Astrocyte (in vitro differentiated cells and primary cell): ENCODE data around the gene UGCG. TPM values are rescaled to one million over a fixed set of nuclear protein-coding genes. Genes with fewer than 3 reads are reported as not detected.

Experiments used
- DNase-seq: peaks from one replicate; pipeline ENCODE4 v3.0.0-alpha.2; 2010; ENCODE audit warnings: low read depth
- FAIRE-seq: peaks from 2 replicates; lab custom pipeline; 2011; peaks lifted over from hg19 to GRCh38; lab: Jason Lieb, UNC
- H2AFZ ChIP-seq: 2 replicates; pipeline ENCODE4 v1.6.0; 2012; ENCODE audit warnings: low read depth, low read length, inconsistent platforms
- H3K27ac ChIP-seq: 2 replicates; pipeline ENCODE4 v1.5.1; 2011; ENCODE audit warnings: low read depth, low read length, inconsistent platforms
- H3K27me3 ChIP-seq: 2 replicates; pipeline ENCODE4 v1.6.0; 2011; ENCODE audit warnings: low read length, inconsistent platforms; ENCODE audit not compliant: insufficient read depth
- H3K36me3 ChIP-seq: 2 replicates; pipeline ENCODE4 v1.5.1; 2011; ENCODE audit warnings: low read length, inconsistent platforms; ENCODE audit not compliant: insufficient read depth
- H3K4me1 ChIP-seq: 2 replicates; pipeline ENCODE4 v1.5.1; 2011; ENCODE audit warnings: low read length, inconsistent platforms; ENCODE audit not compliant: insufficient read depth
- H3K4me2 ChIP-seq: 2 replicates; pipeline ENCODE4 v1.6.0; 2012; ENCODE audit warnings: low read length, inconsistent platforms
- H3K4me3 ChIP-seq: 2 replicates; pipeline ENCODE4 v1.5.1; 2011; ENCODE audit warnings: low read depth, mild to moderate bottlenecking, low read length, inconsistent platforms; ENCODE audit not compliant: insufficient read depth
- H3K79me2 ChIP-seq: 2 replicates; pipeline ENCODE4 v1.6.0; 2012; ENCODE audit warnings: mild to moderate bottlenecking, low read length, inconsistent platforms; ENCODE audit not compliant: insufficient read depth
- H3K9ac ChIP-seq: 2 replicates; pipeline ENCODE4 v1.6.0; 2012; ENCODE audit warnings: mild to moderate bottlenecking, low read length, inconsistent platforms
- H3K9me3 ChIP-seq: 2 replicates; pipeline ENCODE4 v1.5.1; 2012; ENCODE audit warnings: low read depth, mild to moderate bottlenecking, low read length, inconsistent platforms; ENCODE audit not compliant: insufficient read depth
- H4K20me1 ChIP-seq: 2 replicates; pipeline ENCODE4 v1.6.0; 2012; ENCODE audit warnings: low read length, inconsistent platforms; ENCODE audit not compliant: insufficient read depth
- H3K27ac Mint-ChIP-seq: one replicate; pipeline ENCODE4 v1.8.0; 2021; ENCODE audit warnings: mild to moderate bottlenecking, mixed read lengths; ENCODE audit not compliant: unreplicated experiment
- H3K27me3 Mint-ChIP-seq: one replicate; pipeline ENCODE4 v1.8.0; 2021; ENCODE audit warnings: low read depth, mixed read lengths; ENCODE audit not compliant: unreplicated experiment
- H3K36me3 Mint-ChIP-seq: one replicate; pipeline ENCODE4 v1.8.0; 2021; ENCODE audit warnings: low read depth, mixed read lengths; ENCODE audit not compliant: unreplicated experiment
- H3K4me1 Mint-ChIP-seq: one replicate; pipeline ENCODE4 v1.8.0; 2021; ENCODE audit warnings: low read depth, mixed read lengths; ENCODE audit not compliant: unreplicated experiment
- H3K4me3 Mint-ChIP-seq: one replicate; pipeline ENCODE4 v1.8.0; 2021; ENCODE audit warnings: mild to moderate bottlenecking, moderate library complexity, mixed read lengths; ENCODE audit not compliant: unreplicated experiment
- H3K9me3 Mint-ChIP-seq: one replicate; pipeline ENCODE4 v1.8.0; 2021; ENCODE audit warnings: mild to moderate bottlenecking, mixed read lengths; ENCODE audit not compliant: unreplicated experiment
- EZH2 ChIP-seq: IDR thresholded peaks from 2 replicates; pipeline ENCODE4 v1.6.1; 2012; ENCODE audit warnings: mild to moderate bottlenecking, low read length, inconsistent platforms; ENCODE audit not compliant: insufficient read depth
- total RNA-seq: library from RNA; stranded (reverse); gene quantifications from 2 replicates; pipeline ENCODE4 v1.2.1, GENCODE V29; 2021
- TF ChIP-seq, protein P1 (sequence below): IDR thresholded peaks from 2 replicates; pipeline ENCODE4 v1.5.1; 2011; ENCODE audit warnings: low read depth, mild to moderate bottlenecking, inconsistent platforms, low read length, moderate library complexity; ENCODE audit not compliant: insufficient read depth

Gene UGCG
- total RNA-seq, 1 donor from 2014 or later: 166 TPM

DNA sequence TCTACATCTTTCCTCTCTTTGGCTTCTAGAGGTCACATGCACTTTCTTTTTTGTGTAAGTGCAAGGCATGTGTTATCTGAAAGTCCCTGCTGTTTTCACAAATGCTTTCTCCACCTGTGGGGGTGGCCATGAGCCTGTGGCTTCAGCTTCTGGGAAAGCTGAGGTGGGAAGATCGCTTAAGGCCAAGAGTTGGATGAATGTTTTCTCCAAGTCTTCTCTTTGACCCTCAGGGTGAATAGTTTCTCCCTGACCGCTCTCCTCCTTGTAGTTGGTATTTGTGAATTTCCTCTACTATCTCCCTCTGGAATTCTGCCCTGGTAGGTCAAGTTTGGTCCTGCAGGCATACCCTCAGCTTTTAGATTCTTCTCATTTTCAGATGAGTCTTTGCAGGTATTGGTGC is 74.2 kb downstream of the UGCG start:
- FAIRE-seq: no peak
- H3K27me3 Mint-ChIP-seq: peaks cover 2% of the 10 kb centered on the region
- peaks cover 3% of the 10 kb centered on the region for H3K9me3 Mint-ChIP-seq
- H3K36me3 Mint-ChIP-seq: no peaks in the 10 kb centered on the region
- no peaks in the 10 kb centered on the region for H3K36me3 ChIP-seq
- H3K4me1 ChIP-seq: no peaks in the 10 kb centered on the region
- no peaks in the 10 kb centered on the region for H3K79me2 ChIP-seq
- no peak for DNase-seq
- no peaks in the 10 kb centered on the region for H3K9me3 ChIP-seq
- no peak overlapping the region for H3K27ac ChIP-seq
- TF ChIP-seq, protein P1, sequence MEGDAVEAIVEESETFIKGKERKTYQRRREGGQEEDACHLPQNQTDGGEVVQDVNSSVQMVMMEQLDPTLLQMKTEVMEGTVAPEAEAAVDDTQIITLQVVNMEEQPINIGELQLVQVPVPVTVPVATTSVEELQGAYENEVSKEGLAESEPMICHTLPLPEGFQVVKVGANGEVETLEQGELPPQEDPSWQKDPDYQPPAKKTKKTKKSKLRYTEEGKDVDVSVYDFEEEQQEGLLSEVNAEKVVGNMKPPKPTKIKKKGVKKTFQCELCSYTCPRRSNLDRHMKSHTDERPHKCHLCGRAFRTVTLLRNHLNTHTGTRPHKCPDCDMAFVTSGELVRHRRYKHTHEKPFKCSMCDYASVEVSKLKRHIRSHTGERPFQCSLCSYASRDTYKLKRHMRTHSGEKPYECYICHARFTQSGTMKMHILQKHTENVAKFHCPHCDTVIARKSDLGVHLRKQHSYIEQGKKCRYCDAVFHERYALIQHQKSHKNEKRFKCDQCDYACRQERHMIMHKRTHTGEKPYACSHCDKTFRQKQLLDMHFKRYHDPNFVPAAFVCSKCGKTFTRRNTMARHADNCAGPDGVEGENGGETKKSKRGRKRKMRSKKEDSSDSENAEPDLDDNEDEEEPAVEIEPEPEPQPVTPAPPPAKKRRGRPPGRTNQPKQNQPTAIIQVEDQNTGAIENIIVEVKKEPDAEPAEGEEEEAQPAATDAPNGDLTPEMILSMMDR: no peak
- no peak for TF ChIP-seq EZH2
- no peak overlapping the region for H3K4me3 Mint-ChIP-seq
- H3K27ac Mint-ChIP-seq: no peak overlapping the region
- H3K9ac ChIP-seq: no peak overlapping the region
- no peaks in the 10 kb centered on the region for H3K27me3 ChIP-seq
- H4K20me1 ChIP-seq: no peaks in the 10 kb centered on the region
- H3K4me3 ChIP-seq: no peak overlapping the region
- no peak overlapping the region for H3K4me2 ChIP-seq
- peaks cover 22% of the 10 kb centered on the region for H3K4me1 Mint-ChIP-seq
- no peak overlapping the region for H2AFZ ChIP-seq

DNA sequence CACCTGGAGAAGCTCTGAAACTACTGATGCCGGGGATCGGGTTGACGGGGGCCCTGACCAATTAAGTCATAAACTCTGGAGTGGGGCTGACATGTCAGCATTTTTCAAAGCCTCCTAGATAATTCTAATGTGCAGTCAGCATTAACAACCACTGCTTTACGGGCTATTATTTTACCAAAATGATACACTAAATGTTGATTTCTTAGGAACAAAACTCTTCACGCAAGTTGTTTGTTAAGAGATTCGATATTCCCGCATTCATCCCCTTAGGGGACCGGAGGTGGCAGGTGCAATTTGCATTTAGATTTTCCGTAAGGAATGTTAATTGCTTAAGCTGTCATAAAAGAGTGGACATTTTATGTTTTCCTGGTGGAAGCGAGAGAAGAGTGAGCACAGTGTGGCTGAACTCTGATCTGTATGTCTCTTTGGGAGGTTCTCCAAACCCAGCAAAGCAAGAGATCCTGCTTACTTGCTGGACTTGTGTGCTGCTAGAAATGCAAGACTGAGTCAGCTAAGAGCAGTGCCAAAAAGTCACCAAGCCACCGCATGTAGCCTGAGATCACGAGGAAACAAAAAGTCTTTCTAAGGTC is 77.6 kb downstream of the UGCG start:
- Histone ChIP-seq H3K9me3 (no peaks in the 10 kb centered on the region), H3K36me3 (no peaks in the 10 kb centered on the region), H2AFZ (peak overlapping the region; percentile 14), H3K79me2 (no peaks in the 10 kb centered on the region), H3K9ac (no peak overlapping the region), H3K4me2 (no peak overlapping the region), H3K27ac (no peak overlapping the region), H3K4me3 (no peak overlapping the region), H3K27me3 (peaks cover 2% of the 10 kb centered on the region), H3K4me1 (no peaks in the 10 kb centered on the region), H4K20me1 (no peaks in the 10 kb centered on the region)
- Mint-ChIP-seq H3K4me3 (no peak overlapping the region), H3K27me3 (peaks cover 2% of the 10 kb centered on the region), H3K9me3 (peaks cover 5% of the 10 kb centered on the region), H3K27ac (no peak overlapping the region), H3K36me3 (no peaks in the 10 kb centered on the region), H3K4me1 (peaks cover 27% of the 10 kb centered on the region)
- FAIRE-seq (peak; percentile 39), DNase-seq (peak; percentile 67)
- TF ChIP-seq EZH2: no peak
- TF ChIP-seq, protein P1: no peak

- Mint-ChIP-seq H3K9me3 (peaks cover 5% of the 10 kb centered on the region), H3K36me3 (no peaks in the 10 kb centered on the region), H3K4me3 (no peak overlapping the region), H3K27ac (no peak overlapping the region), H3K4me1 (peaks cover 28% of the 10 kb centered on the region), H3K27me3 (peaks cover 2% of the 10 kb centered on the region)
- Histone ChIP-seq H3K4me3 (no peak overlapping the region), H3K9me3 (no peaks in the 10 kb centered on the region), H3K79me2 (no peaks in the 10 kb centered on the region), H4K20me1 (no peaks in the 10 kb centered on the region), H3K4me1 (no peaks in the 10 kb centered on the region), H3K4me2 (no peak overlapping the region), H2AFZ (no peak overlapping the region), H3K27me3 (peaks cover 2% of the 10 kb centered on the region), H3K9ac (no peak overlapping the region), H3K27ac (no peak overlapping the region), H3K36me3 (no peaks in the 10 kb centered on the region)
- DNase-seq (no peak), FAIRE-seq (no peak)
- TF ChIP-seq, protein P1: no peak
- no peak for TF ChIP-seq EZH2
These were observed 79.1 kb downstream of the UGCG start for GRCh38 chr9:111975709-111976108.
